HG02798 (cell line): ENCODE measurements around the gene MROH7.

Source experiments
- ATAC-seq: cut with Tn5 transposase; IDR thresholded peaks from one replicate; pipeline ENCODE4 v1.9.1; 2021; ENCODE audit warnings: mild to moderate bottlenecking; ENCODE audit not compliant: unreplicated experiment, poor library complexity

Gene MROH7

GRCh38 chr1:54686155-54686554 lies 44.6 kb downstream of the MROH7 start:
- ATAC-seq: no peak

GRCh38 chr1:54694771-54695170 lies 53.2 kb downstream of the MROH7 start:
- no peak for ATAC-seq

GRCh38 chr1:54695221-54695620 lies 53.6 kb downstream of the MROH7 start:
- no peak for ATAC-seq

GRCh38 chr1:54695764-54696163 lies 54.2 kb downstream of the MROH7 start:
- no peak for ATAC-seq

GRCh38 chr1:54696262-54696661 lies 54.7 kb downstream of the MROH7 start:
- ATAC-seq: no peak

GRCh38 chr1:54697896-54698295 lies 56.3 kb downstream of the MROH7 start:
- ATAC-seq: no peak

GRCh38 chr1:54698346-54698745 lies 56.8 kb downstream of the MROH7 start:
- ATAC-seq: no peak

- ATAC-seq: no peak
These were observed 58.4 kb downstream of the MROH7 start for GRCh38 chr1:54699936-54700525.

- ATAC-seq: no peak
These were observed 59.5 kb downstream of the MROH7 start for GRCh38 chr1:54701066-54701465.

GRCh38 chr1:54701996-54702395 lies 60.4 kb downstream of the MROH7 start:
- no peak for ATAC-seq

- ATAC-seq: no peak
These were observed 61.9 kb downstream of the MROH7 start for GRCh38 chr1:54703471-54703870.

- no peak for ATAC-seq
These were observed 63.6 kb downstream of the MROH7 start for GRCh38 chr1:54705153-54705552.

GRCh38 chr1:54706419-54706818 lies 64.8 kb downstream of the MROH7 start:
- no peak for ATAC-seq

- ATAC-seq: no peak
These were observed 66.8 kb downstream of the MROH7 start for GRCh38 chr1:54708385-54708784.

- ATAC-seq: no peak
These were observed 68.1 kb downstream of the MROH7 start for GRCh38 chr1:54709547-54710292.

GRCh38 chr1:54710434-54710833 lies 68.8 kb downstream of the MROH7 start:
- no peak for ATAC-seq

- ATAC-seq: no peak
These were observed 69.3 kb downstream of the MROH7 start for GRCh38 chr1:54710841-54711240.

- no peak for ATAC-seq
These were observed 70.0 kb downstream of the MROH7 start for GRCh38 chr1:54711536-54711935.

GRCh38 chr1:54714881-54715492 lies 73.4 kb downstream of the MROH7 start:
- no peak for ATAC-seq

- peak; percentile 98 for ATAC-seq
These were observed 74.1 kb downstream of the MROH7 start, which contains the start of gene TTC4 for GRCh38 chr1:54715493-54716298. TSS of gene TTC4 (plus strand) at chr1:54715861. CDS start at chr1:54715909, 48 bp downstream.
